ENCODE data around the gene TREML2. TPM values are rescaled to one million over a fixed set of nuclear protein-coding genes. Genes with fewer than 3 reads are reported as not detected.
A peak's percentile ranks its signal among the peaks of the same experiment; 100 is the strongest.

Gene TREML2
- total and polyA plus RNA-seq, 11 donors: 0.07 to 0.32 (median 0.09) TPM; not detected in 6

DNA sequence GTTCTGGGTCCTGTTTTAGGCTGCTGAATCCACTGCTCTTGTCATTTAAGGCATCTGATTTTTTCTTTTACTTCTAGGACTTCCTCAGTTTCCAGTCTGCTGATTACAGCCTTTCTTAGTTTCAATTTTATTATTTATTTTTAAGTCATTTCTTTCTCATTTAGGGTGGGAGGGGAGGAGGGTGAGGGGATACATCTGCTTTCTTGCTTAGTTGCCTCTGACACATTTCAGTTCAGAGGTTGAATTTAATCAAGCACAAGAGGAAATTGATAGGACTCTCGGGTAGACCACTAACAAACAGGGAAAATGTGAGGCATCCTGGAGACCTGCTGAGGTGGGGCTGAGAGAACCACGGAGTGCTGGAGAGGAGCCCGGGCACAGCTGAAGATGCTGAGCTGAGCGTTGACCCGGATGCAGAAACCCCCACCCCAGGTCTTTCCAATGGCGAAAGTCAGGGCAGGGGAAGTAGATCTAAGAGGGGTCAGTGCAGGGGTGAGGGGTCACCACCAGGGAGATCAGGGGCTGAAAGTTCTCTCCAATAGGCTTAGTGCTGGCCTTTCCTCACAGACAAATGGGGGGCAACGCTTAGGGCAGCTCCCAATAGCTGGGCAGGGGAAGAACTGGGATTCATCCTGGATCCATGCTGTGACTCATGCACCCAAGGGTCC is 7.6 kb upstream of the TREML2 start:
- no peak overlapping the region for H3K4me3 ChIP-seq
- DNase-seq (no peak), ATAC-seq (no peak)
- intact Hi-C loops (cut with DNase I): no loop called here
- no peak for TF ChIP-seq POLR2A (IDR thresholded peaks at IDR 0.05)
- TF ChIP-seq, protein P1, sequence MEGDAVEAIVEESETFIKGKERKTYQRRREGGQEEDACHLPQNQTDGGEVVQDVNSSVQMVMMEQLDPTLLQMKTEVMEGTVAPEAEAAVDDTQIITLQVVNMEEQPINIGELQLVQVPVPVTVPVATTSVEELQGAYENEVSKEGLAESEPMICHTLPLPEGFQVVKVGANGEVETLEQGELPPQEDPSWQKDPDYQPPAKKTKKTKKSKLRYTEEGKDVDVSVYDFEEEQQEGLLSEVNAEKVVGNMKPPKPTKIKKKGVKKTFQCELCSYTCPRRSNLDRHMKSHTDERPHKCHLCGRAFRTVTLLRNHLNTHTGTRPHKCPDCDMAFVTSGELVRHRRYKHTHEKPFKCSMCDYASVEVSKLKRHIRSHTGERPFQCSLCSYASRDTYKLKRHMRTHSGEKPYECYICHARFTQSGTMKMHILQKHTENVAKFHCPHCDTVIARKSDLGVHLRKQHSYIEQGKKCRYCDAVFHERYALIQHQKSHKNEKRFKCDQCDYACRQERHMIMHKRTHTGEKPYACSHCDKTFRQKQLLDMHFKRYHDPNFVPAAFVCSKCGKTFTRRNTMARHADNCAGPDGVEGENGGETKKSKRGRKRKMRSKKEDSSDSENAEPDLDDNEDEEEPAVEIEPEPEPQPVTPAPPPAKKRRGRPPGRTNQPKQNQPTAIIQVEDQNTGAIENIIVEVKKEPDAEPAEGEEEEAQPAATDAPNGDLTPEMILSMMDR (IDR thresholded peaks at IDR 0.05): no peak
- no peaks in the 10 kb centered on the region for H3K9me3 ChIP-seq
- H3K27ac ChIP-seq: no peak overlapping the region
- H3K4me1 ChIP-seq: no peaks in the 10 kb centered on the region
- no peaks in the 10 kb centered on the region for H3K36me3 ChIP-seq
- WGBS, 4 donors: 63 to 75% (median 68%) methylated on average over 7 of the region's 7 CpGs
- peaks cover 0 to 16% (median 0%) of the 10 kb centered on the region in 9 donors for H3K27me3 ChIP-seq

DNA sequence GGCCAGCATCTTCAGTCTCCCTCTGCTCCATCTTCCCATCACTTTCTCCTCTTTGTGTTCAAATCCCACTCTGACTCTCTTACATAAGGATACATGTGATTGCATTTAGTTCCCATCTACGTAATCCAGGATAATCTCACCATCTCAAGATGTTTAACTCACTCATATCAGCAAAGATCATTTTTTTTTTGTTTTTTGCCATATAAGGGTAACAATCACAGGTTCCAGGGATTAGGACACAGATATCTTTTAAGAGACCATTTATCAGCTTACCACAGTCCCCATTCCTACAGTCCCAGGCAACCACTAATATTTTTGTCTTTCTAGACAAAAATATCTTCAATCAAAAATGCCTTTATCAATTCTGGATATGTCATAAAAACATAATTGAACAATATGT is 3.2 kb upstream of the TREML2 start:
- intact Hi-C loops (cut with DNase I): no loop called here
- 69 to 82% (median 77%) methylated on average over 1 of the region's 1 CpG for WGBS, 4 donors
- no peaks in the 10 kb centered on the region for H3K36me3 ChIP-seq
- H3K27me3 ChIP-seq: peaks cover 0 to 7% (median 0%) of the 10 kb centered on the region in 9 donors
- ATAC-seq (no peak), DNase-seq (no peak)
- TF ChIP-seq, protein P1 (IDR thresholded peaks at IDR 0.05): no peak
- TF ChIP-seq POLR2A (IDR thresholded peaks at IDR 0.05): no peak
- H3K27ac ChIP-seq: no peak overlapping the region
- no peaks in the 10 kb centered on the region for H3K9me3 ChIP-seq
- peaks cover 0 to 31% (median 0%) of the 10 kb centered on the region in 12 donors for H3K4me1 ChIP-seq
- no peak overlapping the region for H3K4me3 ChIP-seq

DNA sequence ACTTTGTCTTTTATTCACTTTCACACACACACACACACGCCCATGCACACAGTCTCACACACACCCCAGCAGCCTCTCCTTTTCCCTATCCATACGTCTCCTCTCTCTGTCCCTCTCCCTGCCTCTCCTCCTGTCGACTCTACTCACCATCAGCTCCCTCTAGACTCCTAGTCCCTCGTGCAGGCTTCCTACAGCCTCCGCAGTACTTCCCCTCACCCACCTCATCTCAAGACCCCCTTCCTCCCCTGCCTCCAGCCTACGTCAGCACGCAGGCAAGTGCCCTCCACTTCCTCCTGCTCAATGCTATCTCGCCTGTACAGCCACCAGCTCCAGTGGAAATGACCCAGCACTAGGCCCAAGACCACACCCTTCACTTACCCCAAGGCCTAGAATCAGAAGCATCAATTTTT is 820 bp upstream of the TREML2 start:
- Histone ChIP-seq H3K9me3 (no peaks in the 10 kb centered on the region), H3K4me1 (peaks cover 0 to 31% (median 0%) of the 10 kb centered on the region in 12 donors), H3K4me3 (no peak overlapping the region), H3K27ac (peak overlapping the region in 1 of 12 donors; percentile 87), H3K27me3 (peaks cover 0 to 17% (median 5%) of the 10 kb centered on the region in 9 donors), H3K36me3 (no peaks in the 10 kb centered on the region)
- DNase-seq (no peak), ATAC-seq (no peak)
- intact Hi-C loops (cut with DNase I): no loop called here
- WGBS, 4 donors: 54 to 63% (median 57%) methylated on average over 8 of the region's 8 CpGs
- TF ChIP-seq POLR2A (IDR thresholded peaks at IDR 0.05): no peak
- TF ChIP-seq, protein P1 (IDR thresholded peaks at IDR 0.05): no peak

DNA sequence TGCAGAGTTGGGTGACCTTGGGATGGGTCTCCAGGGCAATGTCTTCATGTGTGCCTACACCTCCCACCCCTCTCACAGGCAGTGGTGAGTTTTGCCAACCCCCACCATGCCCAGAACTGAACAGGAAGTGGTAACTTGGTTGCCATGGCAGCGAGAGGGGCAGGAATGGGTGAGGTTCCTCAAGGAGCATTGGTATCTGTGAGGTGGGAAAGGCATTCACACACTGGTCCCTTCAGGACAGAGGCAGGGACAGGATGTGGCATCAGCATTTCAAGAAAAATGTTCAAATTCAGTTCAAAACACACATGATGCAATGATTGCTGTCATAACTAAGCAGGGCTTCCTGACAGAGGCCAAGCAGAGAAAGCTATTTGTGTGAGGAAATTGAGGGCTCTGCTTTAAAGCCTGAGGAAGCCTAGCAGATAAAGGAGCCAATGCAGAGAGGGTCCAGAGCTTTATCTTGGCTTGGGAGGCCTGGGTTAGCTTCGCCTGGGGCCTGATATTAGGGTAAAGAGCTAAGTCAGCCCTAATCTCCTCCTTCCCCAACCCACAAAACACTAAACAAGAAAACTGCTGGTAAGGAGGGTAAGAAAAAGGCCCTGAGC is 551 bp downstream of the TREML2 start:
- Histone ChIP-seq H3K4me3 (no peak overlapping the region), H3K4me1 (peaks cover 0 to 31% (median 0%) of the 10 kb centered on the region in 12 donors), H3K27me3 (peaks cover 0 to 13% (median 7%) of the 10 kb centered on the region in 9 donors), H3K27ac (peak overlapping the region in 2 of 12 donors; percentile 13 to 87), H3K36me3 (no peaks in the 10 kb centered on the region), H3K9me3 (no peaks in the 10 kb centered on the region)
- peak; percentile 42 to 77 (median 52) for ATAC-seq
- intact Hi-C loops (cut with DNase I): no loop called here
- DNase-seq: peak in 3 of 5 donors; percentile 37 to 52 (median 47)
- no peak for TF ChIP-seq POLR2A (IDR thresholded peaks at IDR 0.05)
- TF ChIP-seq, protein P1 (IDR thresholded peaks at IDR 0.05): no peak
- whole genome bisulfite sequencing, 4 donors: 64 to 87% (median 75%) methylated on average over 2 of the region's 2 CpGs

All from heart left ventricle (tissue), 16 donors.